KOPT-K1 (cell line): ENCODE results near the gene LTBP1.

ENCODE experiments used
- H3K27ac ChIP-seq: fragments of 200-600 bp; sonication (generic); 2 replicates; pipeline ENCODE4 v1.5.1; 2016; ENCODE audit warnings: antibody characterized with exemption, mild to moderate bottlenecking, low read depth, low read length; ENCODE audit not compliant: poor library complexity, severe bottlenecking
- H3K36me3 ChIP-seq: fragments of 200-600 bp; sonication (generic); 2 replicates; pipeline ENCODE4 v1.5.1; 2017; ENCODE audit warnings: antibody characterized with exemption, mild to moderate bottlenecking, low read length, moderate library complexity; ENCODE audit not compliant: insufficient read depth
- H3K9me3 ChIP-seq: fragments of 200-600 bp; sonication (generic); 2 replicates; pipeline ENCODE4 v1.5.1; 2017; ENCODE audit warnings: antibody characterized with exemption, low read length, mild to moderate bottlenecking; ENCODE audit not compliant: insufficient read depth, poor library complexity, severe bottlenecking

The LTBP1 gene

GRCh38 chr2:33181466-33181865, 234.7 kb downstream of the LTBP1 start:
- H3K27ac ChIP-seq: no peak overlapping the region
- H3K9me3 ChIP-seq: no peaks in the 10 kb centered on the region
- H3K36me3 ChIP-seq: no peaks in the 10 kb centered on the region

- Histone ChIP-seq H3K36me3 (no peaks in the 10 kb centered on the region), H3K9me3 (no peaks in the 10 kb centered on the region), H3K27ac (no peak overlapping the region)
Observed at GRCh38 chr2:33184041-33184440, 237.3 kb downstream of the LTBP1 start.

- H3K9me3 ChIP-seq: no peaks in the 10 kb centered on the region
- H3K27ac ChIP-seq: no peak overlapping the region
- H3K36me3 ChIP-seq: no peaks in the 10 kb centered on the region
Observed at GRCh38 chr2:33186937-33187336, 240.2 kb downstream of the LTBP1 start.

GRCh38 chr2:33188799-33189198, 242.0 kb downstream of the LTBP1 start:
- Histone ChIP-seq H3K36me3 (no peaks in the 10 kb centered on the region), H3K27ac (no peak overlapping the region), H3K9me3 (no peaks in the 10 kb centered on the region)

GRCh38 chr2:33190393-33190937, 243.7 kb downstream of the LTBP1 start:
- H3K9me3 ChIP-seq: no peaks in the 10 kb centered on the region
- H3K36me3 ChIP-seq: no peaks in the 10 kb centered on the region
- H3K27ac ChIP-seq: no peak overlapping the region

- Histone ChIP-seq H3K27ac (no peak overlapping the region), H3K36me3 (no peaks in the 10 kb centered on the region), H3K9me3 (no peaks in the 10 kb centered on the region)
Observed at GRCh38 chr2:33195891-33196290, 249.1 kb downstream of the LTBP1 start.

- H3K9me3 ChIP-seq: no peaks in the 10 kb centered on the region
- no peak overlapping the region for H3K27ac ChIP-seq
- no peaks in the 10 kb centered on the region for H3K36me3 ChIP-seq
Observed at GRCh38 chr2:33196700-33197099, 249.9 kb downstream of the LTBP1 start.

GRCh38 chr2:33197198-33197938, 250.6 kb downstream of the LTBP1 start:
- Histone ChIP-seq H3K9me3 (no peaks in the 10 kb centered on the region), H3K27ac (no peak overlapping the region), H3K36me3 (no peaks in the 10 kb centered on the region)

- no peaks in the 10 kb centered on the region for H3K9me3 ChIP-seq
- no peaks in the 10 kb centered on the region for H3K36me3 ChIP-seq
- H3K27ac ChIP-seq: no peak overlapping the region
Observed at GRCh38 chr2:33202641-33203522, 256.1 kb downstream of the LTBP1 start.

GRCh38 chr2:33204945-33205344, 258.2 kb downstream of the LTBP1 start:
- no peak overlapping the region for H3K27ac ChIP-seq
- no peaks in the 10 kb centered on the region for H3K36me3 ChIP-seq
- H3K9me3 ChIP-seq: no peaks in the 10 kb centered on the region

GRCh38 chr2:33205693-33206434, 259.1 kb downstream of the LTBP1 start:
- Histone ChIP-seq H3K36me3 (no peaks in the 10 kb centered on the region), H3K27ac (no peak overlapping the region), H3K9me3 (no peaks in the 10 kb centered on the region)

GRCh38 chr2:33207151-33207740, 260.5 kb downstream of the LTBP1 start:
- H3K9me3 ChIP-seq: no peaks in the 10 kb centered on the region
- H3K36me3 ChIP-seq: no peaks in the 10 kb centered on the region
- no peak overlapping the region for H3K27ac ChIP-seq

GRCh38 chr2:33208400-33208799, 261.6 kb downstream of the LTBP1 start:
- Histone ChIP-seq H3K9me3 (no peaks in the 10 kb centered on the region), H3K36me3 (no peaks in the 10 kb centered on the region), H3K27ac (no peak overlapping the region)

GRCh38 chr2:33209976-33210375, 263.2 kb downstream of the LTBP1 start:
- Histone ChIP-seq H3K27ac (no peak overlapping the region), H3K9me3 (no peaks in the 10 kb centered on the region), H3K36me3 (no peaks in the 10 kb centered on the region)
